Activated T-helper 17 cell treated with anti-CD3 and anti-CD28 coated beads, Interleukin-2, amount 50 U/mL, for 72 hours (primary cell): ENCODE results near the gene PCDH9. TPM values are rescaled to one million over a fixed set of nuclear protein-coding genes. Genes with fewer than 3 reads are reported as not detected.

Experiments
- ATAC-seq: fragments of 150-1000 bp; cut with Tn5 transposase; replicated peaks from 2 replicates; pipeline ENCODE4 v1.10.0; 2021; ENCODE audit warnings: mild to moderate bottlenecking, moderate library complexity
- H3K27ac Mint-ChIP-seq: one replicate; pipeline ENCODE4 v1.8.0; 2022; ENCODE audit warnings: mixed read lengths
- H3K27me3 Mint-ChIP-seq: one replicate; pipeline ENCODE4 v1.8.0; 2022; ENCODE audit warnings: mixed read lengths
- H3K36me3 Mint-ChIP-seq: one replicate; pipeline ENCODE4 v1.8.0; 2022; ENCODE audit warnings: low read depth, mild to moderate bottlenecking, mixed read lengths
- H3K4me1 Mint-ChIP-seq: one replicate; pipeline ENCODE4 v1.8.0; 2022; ENCODE audit warnings: mixed read lengths
- H3K4me3 Mint-ChIP-seq: one replicate; pipeline ENCODE4 v1.8.0; 2022; ENCODE audit warnings: mild to moderate bottlenecking, mixed read lengths
- H3K9me3 Mint-ChIP-seq: one replicate; pipeline ENCODE4 v1.8.0; 2022; ENCODE audit warnings: mixed read lengths
- total RNA-seq, 2 donors: library from RNA; stranded (reverse); gene quantifications; one replicate each; pipeline ENCODE4 v1.2.3, GENCODE V29; 2022

Gene PCDH9
- total RNA-seq, 2 donors from 2014 or later, result 0.11 TPM

GRCh38 chr13:66530158-66530557 is 700.0 kb downstream of the PCDH9 start:
- peaks cover 8% of the 10 kb centered on the region for H3K9me3 Mint-ChIP-seq
- no peak overlapping the region for H3K4me3 Mint-ChIP-seq
- no peaks in the 10 kb centered on the region for H3K4me1 Mint-ChIP-seq

GRCh38 chr13:66528944-66529576 is 701.1 kb downstream of the PCDH9 start:
- H3K27ac Mint-ChIP-seq, result no peak overlapping the region
- no peaks in the 10 kb centered on the region for H3K27me3 Mint-ChIP-seq
- no peaks in the 10 kb centered on the region for H3K4me1 Mint-ChIP-seq
- no peak for ATAC-seq
- no peaks in the 10 kb centered on the region for H3K36me3 Mint-ChIP-seq
- H3K4me3 Mint-ChIP-seq, result no peak overlapping the region
- peaks cover 8% of the 10 kb centered on the region for H3K9me3 Mint-ChIP-seq

More at GRCh38 chr13:66530158-66530557, 700.0 kb downstream of the PCDH9 start:
- Mint-ChIP-seq H3K36me3 (no peaks in the 10 kb centered on the region), H3K27me3 (no peaks in the 10 kb centered on the region), H3K27ac (no peak overlapping the region)
- no peak for ATAC-seq

- peaks cover 4% of the 10 kb centered on the region for H3K9me3 Mint-ChIP-seq
- no peaks in the 10 kb centered on the region for H3K27me3 Mint-ChIP-seq
- no peak for ATAC-seq
- H3K27ac Mint-ChIP-seq, result no peak overlapping the region
- no peaks in the 10 kb centered on the region for H3K36me3 Mint-ChIP-seq
- no peaks in the 10 kb centered on the region for H3K4me1 Mint-ChIP-seq
- no peak overlapping the region for H3K4me3 Mint-ChIP-seq
These were observed 702.0 kb downstream of the PCDH9 start for GRCh38 chr13:66528180-66528579.

- ATAC-seq, result no peak
- no peak overlapping the region for H3K4me3 Mint-ChIP-seq
- no peaks in the 10 kb centered on the region for H3K36me3 Mint-ChIP-seq
- H3K27me3 Mint-ChIP-seq, result no peaks in the 10 kb centered on the region
- H3K9me3 Mint-ChIP-seq, result peaks cover 9% of the 10 kb centered on the region
- no peaks in the 10 kb centered on the region for H3K4me1 Mint-ChIP-seq
- no peak overlapping the region for H3K27ac Mint-ChIP-seq
These were observed 709.4 kb downstream of the PCDH9 start for GRCh38 chr13:66520511-66521355.

GRCh38 chr13:66519259-66519658 is 710.9 kb downstream of the PCDH9 start:
- Mint-ChIP-seq H3K36me3 (no peaks in the 10 kb centered on the region), H3K4me1 (no peaks in the 10 kb centered on the region), H3K9me3 (peaks cover 9% of the 10 kb centered on the region), H3K27me3 (no peaks in the 10 kb centered on the region), H3K27ac (no peak overlapping the region), H3K4me3 (no peak overlapping the region)
- ATAC-seq, result no peak

- H3K9me3 Mint-ChIP-seq, result peaks cover 9% of the 10 kb centered on the region
- H3K27me3 Mint-ChIP-seq, result no peaks in the 10 kb centered on the region
- ATAC-seq, result no peak
- H3K4me1 Mint-ChIP-seq, result no peaks in the 10 kb centered on the region
- no peak overlapping the region for H3K4me3 Mint-ChIP-seq
- no peak overlapping the region for H3K27ac Mint-ChIP-seq
- no peaks in the 10 kb centered on the region for H3K36me3 Mint-ChIP-seq
These were observed 712.1 kb downstream of the PCDH9 start for GRCh38 chr13:66518068-66518467.

- no peak overlapping the region for H3K27ac Mint-ChIP-seq
- no peaks in the 10 kb centered on the region for H3K4me1 Mint-ChIP-seq
These were observed 716.4 kb downstream of the PCDH9 start for GRCh38 chr13:66513728-66514127.

GRCh38 chr13:66509175-66509574 is 721.0 kb downstream of the PCDH9 start:
- Mint-ChIP-seq H3K36me3 (no peaks in the 10 kb centered on the region), H3K4me1 (no peaks in the 10 kb centered on the region), H3K4me3 (no peak overlapping the region), H3K27me3 (no peaks in the 10 kb centered on the region), H3K27ac (no peak overlapping the region), H3K9me3 (peaks cover 12% of the 10 kb centered on the region)
- ATAC-seq, result no peak

More at GRCh38 chr13:66513728-66514127, 716.4 kb downstream of the PCDH9 start:
- H3K27me3 Mint-ChIP-seq, result no peaks in the 10 kb centered on the region
- ATAC-seq, result no peak
- no peaks in the 10 kb centered on the region for H3K36me3 Mint-ChIP-seq
- peaks cover 9% of the 10 kb centered on the region for H3K9me3 Mint-ChIP-seq
- H3K4me3 Mint-ChIP-seq, result no peak overlapping the region

GRCh38 chr13:66508153-66508909 is 721.8 kb downstream of the PCDH9 start:
- Mint-ChIP-seq H3K9me3 (peaks cover 16% of the 10 kb centered on the region), H3K4me3 (no peak overlapping the region), H3K4me1 (no peaks in the 10 kb centered on the region), H3K27me3 (no peaks in the 10 kb centered on the region), H3K36me3 (no peaks in the 10 kb centered on the region), H3K27ac (no peak overlapping the region)
- ATAC-seq, result no peak

- H3K36me3 Mint-ChIP-seq, result no peaks in the 10 kb centered on the region
- H3K9me3 Mint-ChIP-seq, result peaks cover 16% of the 10 kb centered on the region
- no peak overlapping the region for H3K4me3 Mint-ChIP-seq
- H3K4me1 Mint-ChIP-seq, result no peaks in the 10 kb centered on the region
- no peak overlapping the region for H3K27ac Mint-ChIP-seq
- ATAC-seq, result no peak
- no peaks in the 10 kb centered on the region for H3K27me3 Mint-ChIP-seq
These were observed 723.2 kb downstream of the PCDH9 start for GRCh38 chr13:66506979-66507378.

- no peaks in the 10 kb centered on the region for H3K36me3 Mint-ChIP-seq
- H3K4me3 Mint-ChIP-seq, result no peak overlapping the region
These were observed 723.9 kb downstream of the PCDH9 start for GRCh38 chr13:66506051-66506777.

GRCh38 chr13:66503890-66504289 is 726.2 kb downstream of the PCDH9 start:
- H3K4me1 Mint-ChIP-seq, result no peaks in the 10 kb centered on the region
- H3K4me3 Mint-ChIP-seq, result no peak overlapping the region
- H3K36me3 Mint-ChIP-seq, result no peaks in the 10 kb centered on the region
- no peak for ATAC-seq
- no peaks in the 10 kb centered on the region for H3K27me3 Mint-ChIP-seq
- H3K27ac Mint-ChIP-seq, result no peak overlapping the region
- H3K9me3 Mint-ChIP-seq, result peaks cover 11% of the 10 kb centered on the region

More at GRCh38 chr13:66506051-66506777, 723.9 kb downstream of the PCDH9 start:
- ATAC-seq, result no peak
- H3K4me1 Mint-ChIP-seq, result no peaks in the 10 kb centered on the region
- H3K27ac Mint-ChIP-seq, result no peak overlapping the region
- peaks cover 16% of the 10 kb centered on the region for H3K9me3 Mint-ChIP-seq
- no peaks in the 10 kb centered on the region for H3K27me3 Mint-ChIP-seq

GRCh38 chr13:66501181-66501580 is 729.0 kb downstream of the PCDH9 start:
- Mint-ChIP-seq H3K36me3 (no peaks in the 10 kb centered on the region), H3K9me3 (peaks cover 10% of the 10 kb centered on the region), H3K27ac (no peak overlapping the region), H3K4me1 (no peaks in the 10 kb centered on the region), H3K4me3 (no peak overlapping the region), H3K27me3 (no peaks in the 10 kb centered on the region)
- ATAC-seq, result no peak

GRCh38 chr13:66492479-66492878 is 737.7 kb downstream of the PCDH9 start:
- H3K36me3 Mint-ChIP-seq, result no peaks in the 10 kb centered on the region
- H3K27me3 Mint-ChIP-seq, result no peaks in the 10 kb centered on the region
- no peak overlapping the region for H3K4me3 Mint-ChIP-seq
- peaks cover 12% of the 10 kb centered on the region for H3K9me3 Mint-ChIP-seq
- H3K4me1 Mint-ChIP-seq, result no peaks in the 10 kb centered on the region
- ATAC-seq, result no peak
- H3K27ac Mint-ChIP-seq, result no peak overlapping the region
